OCI-LY7 (cell line): ENCODE measurements around the gene LPP. TPM values are rescaled to one million over a fixed set of nuclear protein-coding genes. Genes with fewer than 3 reads are reported as not detected.
A peak's percentile ranks its signal among the peaks of the same experiment; 100 is the strongest.

ENCODE experiments used
- BruUV-seq: library from RNA; stranded (reverse); fragments of 400-500 nt; replicated peaks from 2 replicates; lab custom pipeline; 2021; lab: Mats Ljungman, UMichigan
- CTCF ChIA-PET: fragments of 300-600 bp; sonication (Branson Sonifier 250); formaldehyde crosslinking; loops from one replicate; lab custom pipeline; 2022; ENCODE audit warnings: antibody characterized with exemption; ENCODE audit not compliant: unreplicated experiment; lab: Charles Lee
- POLR2A ChIA-PET: fragments of 300-600 bp; sonication (Branson Sonifier 250); formaldehyde crosslinking; loops from one replicate; lab custom pipeline; 2022; ENCODE audit warnings: antibody characterized with exemption; lab: Charles Lee
- DNase-seq: peaks from one replicate; pipeline ENCODE4 v3.0.0-alpha.2; 2015; ENCODE audit warnings: low spot score
- H2AFZ ChIP-seq: fragments of 200-600 bp; sonication (generic), shearing (Covaris generic); 2 replicates; pipeline ENCODE4 v1.6.1; 2014; ENCODE audit warnings: mild to moderate bottlenecking, antibody characterized with exemption, low read length, moderate library complexity
- H3K27ac ChIP-seq: fragments of 200-600 bp; sonication (generic); 2 replicates; pipeline ENCODE4 v1.5.1; 2014; ENCODE audit warnings: mixed run types, low read depth, mild to moderate bottlenecking, moderate library complexity, low read length, inconsistent platforms; ENCODE audit not compliant: poor library complexity, severe bottlenecking
- H3K36me3 ChIP-seq: fragments of 200-600 bp; sonication (generic); 2 replicates; pipeline ENCODE4 v1.6.1; 2014; ENCODE audit warnings: mild to moderate bottlenecking, antibody characterized with exemption, low read length, moderate library complexity, mixed read lengths; ENCODE audit not compliant: insufficient read depth
- H3K4me1 ChIP-seq: fragments of 200-600 bp; sonication (generic); 2 replicates; pipeline ENCODE4 v1.5.1; 2014; ENCODE audit warnings: mild to moderate bottlenecking, low read length; ENCODE audit not compliant: insufficient read depth, poor library complexity, severe bottlenecking
- H3K4me2 ChIP-seq: fragments of 200-600 bp; sonication (generic); 2 replicates; pipeline ENCODE4 v1.6.1; 2014; ENCODE audit warnings: mild to moderate bottlenecking, low read length
- H3K4me3 ChIP-seq: fragments of 200-600 bp; sonication (generic); 2 replicates; pipeline ENCODE4 v1.5.1; 2014; ENCODE audit warnings: mild to moderate bottlenecking, low read depth, low read length; ENCODE audit not compliant: poor library complexity, severe bottlenecking
- H3K79me2 ChIP-seq: fragments of 200-600 bp; sonication (generic); 2 replicates; pipeline ENCODE4 v1.6.1; 2016; ENCODE audit warnings: low read depth, mild to moderate bottlenecking, low read length, moderate library complexity, mixed read lengths; ENCODE audit not compliant: insufficient read depth
- H3K9me2 ChIP-seq: fragments of 200-600 bp; sonication (generic); 2 replicates; pipeline ENCODE4 v1.6.1; 2016; ENCODE audit warnings: mild to moderate bottlenecking, low read length, mixed read lengths; ENCODE audit not compliant: insufficient read depth
- H3K9me3 ChIP-seq: fragments of 200-600 bp; sonication (generic); 2 replicates; pipeline ENCODE4 v1.6.1; 2014; ENCODE audit warnings: mild to moderate bottlenecking, mixed run types, low read length, mixed read lengths
- H4K20me1 ChIP-seq: fragments of 200-600 bp; sonication (generic); 2 replicates; pipeline ENCODE4 v1.6.1; 2014; ENCODE audit warnings: mild to moderate bottlenecking, antibody characterized with exemption, low read length, moderate library complexity, mixed read lengths; ENCODE audit not compliant: insufficient read depth
- CTCF ChIP-seq: fragments of 200-600 bp; sonication (generic); conservative IDR thresholded peaks from 2 replicates; pipeline ENCODE4 v1.5.1; 2014; ENCODE audit warnings: mild to moderate bottlenecking, antibody characterized with exemption, low read length, moderate library complexity, mixed read lengths
- EZH2phosphoT487 ChIP-seq: fragments of 200-600 bp; sonication (generic); IDR thresholded peaks from 2 replicates; pipeline ENCODE4 v1.6.1; 2018; ENCODE audit warnings: low read depth, borderline replicate concordance, mild to moderate bottlenecking, mixed run types, antibody characterized with exemption, low read length, moderate library complexity, mixed read lengths
- intact Hi-C: fragments of 100-400 bp; cut with micrococcal nuclease; formaldehyde crosslinking; loops from one replicate; pipeline ENCODE4 v1.10.0; 2022; ENCODE audit not compliant: unreplicated experiment
- total RNA-seq, 2 experiments: library from RNA; depleted of rRNA in 1 of 2; stranded (reverse); fragments of >200 nt in 1 of 2; shearing (Covaris generic) in 1 of 2; gene quantifications; 2 replicates each; pipeline ENCODE4 v1.2.3, GENCODE V29; 2014 to 2022

Gene LPP
- total RNA-seq, 2 experiments from 2014 or later = 10.9 to 119 TPM

- Histone ChIP-seq H3K9me3 (no peaks in the 10 kb centered on the region), H3K9me2 (no peaks in the 10 kb centered on the region), H2AFZ (no peak overlapping the region), H3K4me2 (0 out of 2 replicates have a peak overlapping the region, but pooled peaks have one; percentile 0), H3K36me3 (no peaks in the 10 kb centered on the region), H3K4me1 (no peaks in the 10 kb centered on the region), H3K79me2 (no peaks in the 10 kb centered on the region), H4K20me1 (no peaks in the 10 kb centered on the region), H3K4me3 (no peak overlapping the region), H3K27ac (no peak overlapping the region)
- no peak for TF ChIP-seq EZH2phosphoT487
- no peak for TF ChIP-seq CTCF
- intact Hi-C loops = no loop called here
- ChIA-PET CTCF (no interaction called here), POLR2A (interaction anchor here (0.6 to 1.9 kb wide), 2 partner anchors 9 to 14 kb away, joined by 3 to 6 read pairs; no protein-coding TSS in a partner anchor)
- DNase-seq = no peak
- BruUV-seq = no TSS peak
These were observed 518.0 kb downstream of the LPP start for GRCh38 chr3:188671971-188672370.

GRCh38 chr3:188672840-188673239, 518.9 kb downstream of the LPP start:
- Histone ChIP-seq H4K20me1 (no peaks in the 10 kb centered on the region), H3K36me3 (no peaks in the 10 kb centered on the region), H3K79me2 (no peaks in the 10 kb centered on the region), H3K9me3 (no peaks in the 10 kb centered on the region), H2AFZ (no peak overlapping the region), H3K9me2 (no peaks in the 10 kb centered on the region), H3K4me1 (no peaks in the 10 kb centered on the region), H3K27ac (no peak overlapping the region), H3K4me3 (no peak overlapping the region), H3K4me2 (no peak overlapping the region)
- BruUV-seq = no TSS peak
- CTCF ChIA-PET = no interaction called here
- no peak for TF ChIP-seq CTCF
- no peak for TF ChIP-seq EZH2phosphoT487
- intact Hi-C loops = no loop called here
- DNase-seq = no peak
- POLR2A ChIA-PET = interaction anchor here (0.7 to 1.9 kb wide), 7 partner anchors 8 to 730 kb away, joined by 3 to 6 read pairs (median 4); no protein-coding TSS in a partner anchor

GRCh38 chr3:188673646-188674186, 519.8 kb downstream of the LPP start:
- no peaks in the 10 kb centered on the region for H3K36me3 ChIP-seq
- H3K79me2 ChIP-seq = no peaks in the 10 kb centered on the region
- H3K27ac ChIP-seq = no peak overlapping the region
- no peak for DNase-seq
- H3K9me2 ChIP-seq = no peaks in the 10 kb centered on the region
- H3K9me3 ChIP-seq = no peaks in the 10 kb centered on the region
- intact Hi-C loops = no loop called here
- ChIA-PET POLR2A (interaction anchor here (0.7 to 2.2 kb wide), 7 partner anchors 11 to 451 kb away, joined by 3 to 7 read pairs (median 5); no protein-coding TSS in a partner anchor), CTCF (no interaction called here)
- TF ChIP-seq CTCF (no peak), EZH2phosphoT487 (no peak)
- no peak overlapping the region for H3K4me3 ChIP-seq
- H2AFZ ChIP-seq = no peak overlapping the region
- no TSS peak for BruUV-seq
- H4K20me1 ChIP-seq = no peaks in the 10 kb centered on the region
- H3K4me1 ChIP-seq = no peaks in the 10 kb centered on the region
- no peak overlapping the region for H3K4me2 ChIP-seq
